IMR-90 (cell line): ENCODE data around the gene EPHA5.

Source experiments
- BHLHE40 ChIP-seq: fragments of 150-350 bp; IDR thresholded peaks from 2 replicates; pipeline ENCODE4 v1.6.1; 2016; ENCODE audit warnings: mild to moderate bottlenecking, low read depth, low read length
- MAFK ChIP-seq: IDR thresholded peaks from 2 replicates; pipeline ENCODE4 v1.6.1; 2012; ENCODE audit warnings: low read depth, low read length, improper control_type of control experiment
- NFE2L2 ChIP-seq: fragments of 150-350 bp; IDR thresholded peaks from 2 replicates; pipeline ENCODE4 v1.6.1; 2016; ENCODE audit warnings: low read depth, mild to moderate bottlenecking, low read length
- POLR2A ChIP-seq: IDR thresholded peaks from 2 replicates; pipeline ENCODE4 v1.6.1; 2012; ENCODE audit warnings: mild to moderate bottlenecking, low read depth, low read length
- TF ChIP-seq, protein P1 (sequence below): fragments of 150-350 bp; IDR thresholded peaks from 2 replicates; pipeline ENCODE4 v1.6.1; 2017; ENCODE audit warnings: mild to moderate bottlenecking, antibody characterized with exemption, low read length, low read depth
- TF ChIP-seq, protein P2 (sequence below): conservative IDR thresholded peaks from 2 replicates; pipeline ENCODE4 v1.5.1; 2012; ENCODE audit warnings: mild to moderate bottlenecking, low read depth, low read length, improper control_type of control experiment
- TF ChIP-seq, protein P3 (sequence below): fragments of 150-350 bp; IDR thresholded peaks from 2 replicates; pipeline ENCODE4 v1.6.1; 2016; ENCODE audit warnings: low read depth, mild to moderate bottlenecking, low read length, moderate library complexity, borderline replicate concordance

DNA sequence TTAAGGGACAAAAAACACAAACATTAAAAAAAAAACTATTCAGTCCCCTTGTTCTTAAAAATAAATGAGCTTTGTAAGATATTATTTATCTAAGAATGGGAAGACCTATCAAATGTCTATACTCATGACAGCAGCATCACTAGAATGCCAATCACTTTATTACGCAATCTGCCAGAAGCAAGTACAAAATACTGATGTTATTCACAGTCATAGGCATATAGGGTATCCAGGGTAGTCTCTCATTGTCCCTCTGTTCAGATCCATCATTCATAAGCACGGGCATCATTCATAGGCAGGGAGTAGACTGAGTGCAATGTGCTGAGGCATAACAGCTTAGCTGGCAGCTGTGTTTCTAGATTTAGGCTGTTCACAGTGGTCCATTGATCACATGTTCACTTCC is 109.1 kb downstream of the EPHA5 start:
- TF ChIP-seq POLR2A (no peak), BHLHE40 (no peak), MAFK (no peak), NFE2L2 (no peak)
- TF ChIP-seq, protein P1, sequence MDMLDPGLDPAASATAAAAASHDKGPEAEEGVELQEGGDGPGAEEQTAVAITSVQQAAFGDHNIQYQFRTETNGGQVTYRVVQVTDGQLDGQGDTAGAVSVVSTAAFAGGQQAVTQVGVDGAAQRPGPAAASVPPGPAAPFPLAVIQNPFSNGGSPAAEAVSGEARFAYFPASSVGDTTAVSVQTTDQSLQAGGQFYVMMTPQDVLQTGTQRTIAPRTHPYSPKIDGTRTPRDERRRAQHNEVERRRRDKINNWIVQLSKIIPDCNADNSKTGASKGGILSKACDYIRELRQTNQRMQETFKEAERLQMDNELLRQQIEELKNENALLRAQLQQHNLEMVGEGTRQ, result no peak
- TF ChIP-seq, protein P2, sequence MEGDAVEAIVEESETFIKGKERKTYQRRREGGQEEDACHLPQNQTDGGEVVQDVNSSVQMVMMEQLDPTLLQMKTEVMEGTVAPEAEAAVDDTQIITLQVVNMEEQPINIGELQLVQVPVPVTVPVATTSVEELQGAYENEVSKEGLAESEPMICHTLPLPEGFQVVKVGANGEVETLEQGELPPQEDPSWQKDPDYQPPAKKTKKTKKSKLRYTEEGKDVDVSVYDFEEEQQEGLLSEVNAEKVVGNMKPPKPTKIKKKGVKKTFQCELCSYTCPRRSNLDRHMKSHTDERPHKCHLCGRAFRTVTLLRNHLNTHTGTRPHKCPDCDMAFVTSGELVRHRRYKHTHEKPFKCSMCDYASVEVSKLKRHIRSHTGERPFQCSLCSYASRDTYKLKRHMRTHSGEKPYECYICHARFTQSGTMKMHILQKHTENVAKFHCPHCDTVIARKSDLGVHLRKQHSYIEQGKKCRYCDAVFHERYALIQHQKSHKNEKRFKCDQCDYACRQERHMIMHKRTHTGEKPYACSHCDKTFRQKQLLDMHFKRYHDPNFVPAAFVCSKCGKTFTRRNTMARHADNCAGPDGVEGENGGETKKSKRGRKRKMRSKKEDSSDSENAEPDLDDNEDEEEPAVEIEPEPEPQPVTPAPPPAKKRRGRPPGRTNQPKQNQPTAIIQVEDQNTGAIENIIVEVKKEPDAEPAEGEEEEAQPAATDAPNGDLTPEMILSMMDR, result no peak
- TF ChIP-seq, protein P3, sequence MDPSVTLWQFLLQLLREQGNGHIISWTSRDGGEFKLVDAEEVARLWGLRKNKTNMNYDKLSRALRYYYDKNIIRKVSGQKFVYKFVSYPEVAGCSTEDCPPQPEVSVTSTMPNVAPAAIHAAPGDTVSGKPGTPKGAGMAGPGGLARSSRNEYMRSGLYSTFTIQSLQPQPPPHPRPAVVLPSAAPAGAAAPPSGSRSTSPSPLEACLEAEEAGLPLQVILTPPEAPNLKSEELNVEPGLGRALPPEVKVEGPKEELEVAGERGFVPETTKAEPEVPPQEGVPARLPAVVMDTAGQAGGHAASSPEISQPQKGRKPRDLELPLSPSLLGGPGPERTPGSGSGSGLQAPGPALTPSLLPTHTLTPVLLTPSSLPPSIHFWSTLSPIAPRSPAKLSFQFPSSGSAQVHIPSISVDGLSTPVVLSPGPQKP, result no peak
